ENCODE results near the gene CTNNA3.
A peak's percentile ranks its signal among the peaks of the same experiment; 100 is the strongest.

Gene CTNNA3

GRCh38 chr10:66844176-66844942 lies 851.6 kb downstream of the CTNNA3 start:
- no peak for DNase-seq

- DNase-seq = no peak
These were observed 852.6 kb downstream of the CTNNA3 start for GRCh38 chr10:66843396-66843795.

GRCh38 chr10:66842867-66843266 lies 853.1 kb downstream of the CTNNA3 start:
- no peak for DNase-seq

- no peak for DNase-seq
These were observed 853.6 kb downstream of the CTNNA3 start for GRCh38 chr10:66842371-66842770.

GRCh38 chr10:66838656-66839055 lies 857.3 kb downstream of the CTNNA3 start:
- no peak for DNase-seq

- no peak for DNase-seq
These were observed 858.0 kb downstream of the CTNNA3 start for GRCh38 chr10:66837990-66838389.

- peak; percentile 4 for DNase-seq
These were observed 858.7 kb downstream of the CTNNA3 start for GRCh38 chr10:66837335-66837734.

GRCh38 chr10:66836771-66837170 lies 859.2 kb downstream of the CTNNA3 start:
- DNase-seq = no peak

- DNase-seq = no peak
These were observed 859.9 kb downstream of the CTNNA3 start for GRCh38 chr10:66836057-66836456.

- no peak for DNase-seq
These were observed 860.6 kb downstream of the CTNNA3 start for GRCh38 chr10:66835400-66835799.

GRCh38 chr10:66834802-66835201 lies 861.2 kb downstream of the CTNNA3 start:
- no peak for DNase-seq

- no peak for DNase-seq
These were observed 862.1 kb downstream of the CTNNA3 start for GRCh38 chr10:66833861-66834260.

- no peak for DNase-seq
These were observed 863.1 kb downstream of the CTNNA3 start for GRCh38 chr10:66832781-66833422.

GRCh38 chr10:66828957-66829356 lies 867.0 kb downstream of the CTNNA3 start:
- no peak for DNase-seq

- no peak for DNase-seq
These were observed 868.6 kb downstream of the CTNNA3 start for GRCh38 chr10:66827353-66827752.

GRCh38 chr10:66823301-66823700 lies 872.7 kb downstream of the CTNNA3 start:
- no peak for DNase-seq

- no peak for DNase-seq
These were observed 873.2 kb downstream of the CTNNA3 start for GRCh38 chr10:66822801-66823200.

GRCh38 chr10:66819691-66820090 lies 876.3 kb downstream of the CTNNA3 start:
- no peak for DNase-seq

- DNase-seq = no peak
These were observed 882.9 kb downstream of the CTNNA3 start for GRCh38 chr10:66813122-66813521.

- DNase-seq = no peak
These were observed 884.8 kb downstream of the CTNNA3 start for GRCh38 chr10:66811211-66811610.

GRCh38 chr10:66809402-66809801 lies 886.6 kb downstream of the CTNNA3 start:
- no peak for DNase-seq

GRCh38 chr10:66805612-66806011 lies 890.4 kb downstream of the CTNNA3 start:
- DNase-seq = no peak

GRCh38 chr10:66804962-66805361 lies 891.0 kb downstream of the CTNNA3 start:
- no peak for DNase-seq

GRCh38 chr10:66803174-66803573 lies 892.8 kb downstream of the CTNNA3 start:
- DNase-seq = no peak

- no peak for DNase-seq
These were observed 896.5 kb downstream of the CTNNA3 start for GRCh38 chr10:66799474-66799873.
